Thymus (tissue), 11 donors: Measurements from ENCODE around the gene MDC1. TPM values are rescaled to one million over a fixed set of nuclear protein-coding genes. Genes with fewer than 3 reads are reported as not detected.
A peak's percentile ranks its signal among the peaks of the same experiment; 100 is the strongest.

Source experiments
- DNase-seq, 9 donors: peaks; one replicate each; pipeline ENCODE4 v3.0.0-alpha.2; 2013; ENCODE audit warnings: low spot score in 9 of 9, low read depth in 6 of 9, missing footprints in 1 of 9
- H3K27ac ChIP-seq, 2 donors: one replicate each; pipeline ENCODE4 v1.5.1; 2013; ENCODE audit warnings: control low read depth in 1 of 2, low read depth in 1 of 2, low read length in 1 of 2, mild to moderate bottlenecking in 1 of 2, moderate library complexity in 1 of 2
- H3K27me3 ChIP-seq, 2 donors: one replicate each; pipeline ENCODE4 v1.5.1; 2013; ENCODE audit warnings: low read length in 1 of 2; ENCODE audit not compliant: control insufficient read depth in 2 of 2, insufficient read depth in 1 of 2
- H3K36me3 ChIP-seq, 2 donors: one replicate each; pipeline ENCODE4 v1.5.1; 2013; ENCODE audit warnings: low read length in 1 of 2, mild to moderate bottlenecking in 1 of 2, moderate library complexity in 1 of 2; ENCODE audit not compliant: control insufficient read depth in 2 of 2, insufficient read depth in 2 of 2
- H3K4me1 ChIP-seq, 2 donors: one replicate each; pipeline ENCODE4 v1.5.1; 2013; ENCODE audit warnings: low read length in 2 of 2; ENCODE audit not compliant: control insufficient read depth in 2 of 2, insufficient read depth in 2 of 2
- H3K4me3 ChIP-seq, 2 donors: one replicate each; pipeline ENCODE4 v1.5.1; 2013; ENCODE audit warnings: low read length in 2 of 2, control low read depth in 1 of 2, mild to moderate bottlenecking in 1 of 2
- H3K9me3 ChIP-seq, 2 donors: one replicate each; pipeline ENCODE4 v1.5.1; 2013; ENCODE audit warnings: low read length in 1 of 2, mild to moderate bottlenecking in 1 of 2; ENCODE audit not compliant: control insufficient read depth in 2 of 2, insufficient read depth in 1 of 2
- WGBS: extraction: QIAGEN DNeasy Blood & Tissue Kit; methylation state at CpG from one replicate; pipeline ENCODE4 v1.1.7; 2013; 5-methylcytosine and 5-hydroxymethylcytosine counted together
- polyA plus RNA-seq: library from polyadenylated mRNA; stranded (reverse); fragments of 200-250 nt; gene quantifications from one replicate; pipeline ENCODE4 v1.2.3, GENCODE V29; 2013
- total RNA-seq: library from RNA; stranded (reverse); fragments of 120-200 nt; gene quantifications from one replicate; pipeline ENCODE4 v1.2.4, GENCODE V29; 2013
- donor health status: healthy.

The MDC1 gene
- total and polyA plus RNA-seq, 2 donors = 7.6 to 21.6 TPM

DNA sequence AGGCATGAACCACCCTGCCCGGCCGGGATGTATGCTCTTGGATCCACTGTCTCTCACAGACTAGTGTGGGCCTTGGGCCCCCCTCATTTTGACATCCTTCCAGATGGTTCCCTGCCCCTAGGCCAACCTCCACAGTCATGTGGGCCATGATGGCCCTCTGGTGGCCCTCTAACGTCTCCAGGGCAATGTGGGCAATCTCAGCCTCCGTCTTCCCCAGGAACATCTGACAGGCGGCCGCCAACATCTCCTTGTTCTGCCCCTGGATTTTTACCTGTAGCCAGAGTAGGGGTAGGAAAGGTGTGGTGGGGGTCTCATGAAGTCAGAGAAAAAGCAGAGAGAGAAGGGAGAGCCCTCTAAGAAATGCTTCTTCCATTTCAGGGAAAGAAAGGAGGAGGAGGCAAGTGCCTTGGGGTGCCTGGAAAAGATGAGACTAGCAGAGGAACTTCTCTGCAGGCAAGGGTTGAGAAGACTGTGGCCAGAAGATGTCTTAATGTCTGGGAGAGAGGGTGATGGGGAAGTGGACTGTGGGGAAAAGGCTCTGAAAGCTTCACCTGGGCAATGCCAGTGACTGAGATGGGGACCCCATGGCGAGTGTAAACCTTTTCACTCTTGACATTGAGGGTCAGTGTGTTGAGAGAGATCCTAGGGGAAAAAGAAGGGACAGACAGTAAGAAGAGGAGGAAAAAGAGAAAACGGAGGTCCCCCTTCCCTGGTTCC lies 24.1 kb upstream of the MDC1 start:
- WGBS = 93% methylated on average over 8 of the region's 8 CpGs
- Histone ChIP-seq H3K4me1 (peaks cover 13 to 55% of the 10 kb centered on the region in 2 donors), H3K27ac (no peak overlapping the region), H3K27me3 (peaks cover 0 to 20% of the 10 kb centered on the region in 2 donors), H3K4me3 (peak overlapping the region in 1 of 2 donors; percentile 71), H3K36me3 (peaks cover 0 to 23% of the 10 kb centered on the region in 2 donors), H3K9me3 (peaks cover 0 to 10% of the 10 kb centered on the region in 2 donors)
- DNase-seq = no peak

DNA sequence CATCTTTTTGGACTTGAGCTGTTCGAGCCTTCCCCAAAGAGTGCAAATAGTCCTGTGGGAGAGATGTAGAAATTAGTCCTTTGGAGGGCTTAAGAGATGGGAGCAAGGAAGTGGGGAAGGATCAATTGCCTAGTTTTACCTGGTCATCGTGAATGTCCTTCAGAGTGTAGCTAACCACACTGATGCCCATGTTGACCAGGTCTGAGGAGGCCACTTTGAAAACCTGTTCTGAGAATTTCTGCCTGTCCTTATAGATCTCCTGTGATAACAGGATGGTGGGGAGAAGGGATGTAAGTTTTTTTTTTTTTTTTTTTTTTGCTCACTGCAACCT lies 23.4 kb upstream of the MDC1 start:
- peaks cover 0 to 10% of the 10 kb centered on the region in 2 donors for H3K9me3 ChIP-seq
- WGBS = 96% methylated on average over 2 of the region's 2 CpGs
- H3K27me3 ChIP-seq = peaks cover 0 to 20% of the 10 kb centered on the region in 2 donors
- peaks cover 13 to 62% of the 10 kb centered on the region in 2 donors for H3K4me1 ChIP-seq
- peaks cover 0 to 28% of the 10 kb centered on the region in 2 donors for H3K36me3 ChIP-seq
- DNase-seq = no peak
- H3K27ac ChIP-seq = no peak overlapping the region
- H3K4me3 ChIP-seq = no peak overlapping the region

DNA sequence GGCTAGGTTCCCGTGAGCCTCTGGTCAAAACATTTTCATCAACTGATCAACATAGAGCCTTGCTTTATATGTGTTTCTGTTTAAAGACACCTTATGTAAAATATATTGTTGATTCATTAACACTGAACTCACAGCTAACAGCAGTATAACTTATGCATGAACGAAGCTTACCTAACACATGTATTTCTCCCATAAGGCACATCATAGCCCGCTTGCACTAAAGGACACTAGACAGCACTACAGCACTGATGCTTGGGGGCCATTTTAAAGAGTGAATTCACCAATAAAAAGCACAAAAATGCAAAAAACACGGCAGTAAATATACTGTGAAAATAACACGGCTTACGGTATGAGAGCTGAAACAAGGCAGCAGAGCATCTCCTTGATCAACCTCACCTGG lies 21.5 kb upstream of the MDC1 start:
- Histone ChIP-seq H3K36me3 (peaks cover 9 to 39% of the 10 kb centered on the region in 2 donors), H3K27me3 (peaks cover 0 to 9% of the 10 kb centered on the region in 2 donors), H3K4me1 (peaks cover 11 to 46% of the 10 kb centered on the region in 2 donors), H3K27ac (no peak overlapping the region), H3K9me3 (peaks cover 0 to 6% of the 10 kb centered on the region in 2 donors), H3K4me3 (no peak overlapping the region)
- no peak for DNase-seq
- 95% methylated on average over 6 of the region's 6 CpGs for WGBS

DNA sequence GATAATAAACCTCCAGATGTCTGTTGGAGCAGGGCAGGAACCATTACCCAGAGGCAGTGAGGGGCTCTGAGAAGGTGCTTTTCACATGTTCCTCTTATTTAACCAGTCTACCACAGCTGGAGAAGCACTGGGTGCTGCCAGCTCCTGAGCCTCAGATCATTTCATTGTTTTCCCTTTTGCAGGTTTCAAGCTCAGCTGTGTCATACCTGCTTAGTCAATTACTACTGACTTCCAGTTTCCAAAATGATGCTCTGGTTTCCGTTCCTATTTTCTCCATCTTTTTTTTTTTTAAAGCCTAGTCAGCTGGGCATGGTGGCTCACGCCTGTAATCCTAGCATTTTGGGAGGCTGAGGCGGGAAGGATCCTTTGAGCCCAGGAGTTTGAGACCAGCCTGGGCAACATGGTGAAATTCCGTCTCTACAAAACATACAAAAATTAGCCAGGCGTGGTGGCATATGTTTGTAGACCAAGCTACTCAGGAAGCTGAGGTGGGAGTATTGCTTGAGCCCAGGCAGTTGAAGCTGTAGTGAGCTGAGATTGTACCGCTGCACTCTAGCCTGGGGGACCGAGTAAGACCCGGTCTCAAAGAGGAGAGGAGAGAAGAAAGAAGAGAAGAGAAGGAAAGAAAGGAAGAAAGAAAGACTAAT lies 18.7 kb upstream of the MDC1 start:
- Histone ChIP-seq H3K27me3 (no peaks in the 10 kb centered on the region), H3K27ac (no peak overlapping the region), H3K4me1 (peaks cover 11 to 30% of the 10 kb centered on the region in 2 donors), H3K4me3 (no peak overlapping the region), H3K9me3 (no peaks in the 10 kb centered on the region), H3K36me3 (peaks cover 14 to 46% of the 10 kb centered on the region in 2 donors)
- WGBS = 86% methylated on average over 8 of the region's 8 CpGs
- no peak for DNase-seq

DNA sequence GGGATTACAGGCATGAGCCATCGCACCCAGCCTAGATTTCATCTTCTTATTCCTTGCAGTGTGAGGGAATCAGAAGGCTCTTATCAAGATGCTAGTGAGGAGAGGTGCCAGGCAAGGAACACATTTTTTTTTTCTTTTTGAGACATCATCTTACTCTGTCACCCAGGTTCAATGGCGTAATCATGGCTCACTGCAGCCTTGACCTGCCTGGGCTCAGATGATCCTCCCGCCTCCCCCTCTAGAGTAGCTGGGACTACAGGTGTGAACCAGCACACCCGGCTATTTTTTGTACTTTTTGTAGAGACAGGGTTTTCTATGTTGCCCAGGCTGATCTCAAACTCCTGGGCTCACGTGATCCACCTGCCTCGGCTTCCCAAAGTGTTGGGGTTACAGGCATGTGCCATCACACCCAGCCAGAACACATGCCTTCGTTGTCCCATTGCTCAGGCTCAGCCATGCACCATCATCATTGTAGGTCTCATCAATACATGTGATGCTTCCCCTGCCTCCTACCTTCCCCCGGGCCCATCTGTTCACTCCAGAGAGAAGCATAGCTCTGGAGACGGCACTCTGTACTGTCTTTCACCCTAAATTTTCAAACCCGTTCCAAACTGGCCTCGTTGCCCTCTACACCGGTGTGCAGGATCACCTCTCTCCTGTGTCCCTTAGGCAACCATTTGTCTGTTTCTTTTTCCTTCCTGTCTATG lies 15.3 kb upstream of the MDC1 start:
- Histone ChIP-seq H3K4me3 (no peak overlapping the region), H3K36me3 (peaks cover 26 to 52% of the 10 kb centered on the region in 2 donors), H3K27ac (no peak overlapping the region), H3K9me3 (no peaks in the 10 kb centered on the region), H3K4me1 (peaks cover 13 to 34% of the 10 kb centered on the region in 2 donors), H3K27me3 (no peaks in the 10 kb centered on the region)
- 97% methylated on average over 12 of the region's 12 CpGs for WGBS
- no peak for DNase-seq

DNA sequence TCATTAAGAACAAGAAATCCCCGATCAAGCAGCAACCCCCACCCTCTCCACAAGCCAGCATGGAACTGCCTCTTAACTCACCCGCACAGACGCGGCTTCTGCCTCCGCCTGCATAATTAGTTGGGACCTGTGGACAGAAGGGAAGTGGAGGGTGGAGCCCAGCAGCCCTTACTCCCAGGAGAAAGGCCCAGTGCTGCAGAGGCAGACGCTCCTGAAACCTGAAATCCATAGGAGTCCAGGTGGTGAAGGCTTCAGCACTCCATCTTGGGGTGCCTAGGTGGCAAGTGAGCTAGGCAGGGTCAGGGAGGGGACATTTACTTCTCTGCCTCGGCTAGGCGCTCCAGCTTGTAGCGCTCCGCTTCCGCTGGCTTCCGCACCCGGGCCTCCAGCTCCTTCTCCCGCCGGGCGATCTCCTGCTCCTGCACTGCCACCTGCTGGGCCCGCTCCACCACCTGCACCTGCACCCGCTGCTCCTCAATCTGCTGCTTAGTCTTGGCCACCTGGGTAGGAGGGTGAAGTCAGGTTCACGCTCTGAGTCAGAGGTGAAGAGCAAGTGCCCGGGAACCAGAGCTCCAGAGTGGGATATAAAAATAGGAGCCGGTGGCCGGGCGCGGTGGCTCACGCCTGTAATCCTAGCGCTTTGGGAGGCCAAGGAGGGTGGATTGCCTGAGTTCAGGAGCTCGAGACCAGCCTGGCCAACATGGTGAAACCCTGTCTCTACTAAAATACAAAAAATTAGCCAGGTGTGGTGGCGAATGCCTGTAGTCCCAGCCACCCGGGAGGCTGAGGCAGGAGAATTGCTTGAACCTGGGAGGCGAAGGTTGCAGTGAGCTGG lies 13.7 kb upstream of the MDC1 start:
- WGBS = 34% methylated on average over 30 of the region's 30 CpGs
- Histone ChIP-seq H3K4me3 (peak overlapping the region; percentile 16 to 36), H3K9me3 (no peaks in the 10 kb centered on the region), H3K27ac (peak overlapping the region; percentile 8 to 25), H3K27me3 (no peaks in the 10 kb centered on the region), H3K36me3 (peaks cover 27 to 57% of the 10 kb centered on the region in 2 donors), H3K4me1 (peaks cover 7 to 22% of the 10 kb centered on the region in 2 donors)
- DNase-seq = peak in 5 of 9 donors; percentile 80 to 92 (median 87)

DNA sequence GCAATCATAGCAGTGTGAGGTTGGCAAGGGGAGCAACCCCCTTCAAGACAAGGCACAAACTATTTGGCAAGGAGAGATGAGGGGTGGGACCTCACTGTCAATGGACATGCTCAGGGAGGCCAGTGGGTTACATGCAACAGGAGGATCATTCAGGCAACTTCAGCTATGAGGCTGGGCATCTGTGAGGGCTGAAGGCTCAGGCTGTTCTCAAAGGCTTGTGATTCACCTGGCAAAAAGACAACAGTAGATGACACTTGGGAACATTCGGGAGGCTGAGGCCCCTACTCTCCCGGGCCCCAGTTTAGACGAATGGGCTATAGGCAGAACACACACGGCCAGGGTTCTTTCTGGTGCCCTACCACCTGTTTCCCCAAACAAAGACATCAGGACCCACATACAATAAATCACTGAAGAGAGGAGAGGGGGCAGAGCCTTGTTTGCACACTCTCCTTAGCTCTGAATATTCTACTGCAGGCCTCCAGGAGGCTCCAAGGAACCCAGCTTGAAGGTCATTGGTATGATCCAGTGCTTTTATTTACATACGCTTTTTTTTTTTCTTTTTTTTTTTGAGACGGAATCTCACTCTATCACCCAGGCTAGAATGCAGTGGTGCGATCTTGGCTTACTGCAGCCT lies 11.0 kb upstream of the MDC1 start:
- no peak overlapping the region for H3K27ac ChIP-seq
- 75% methylated on average over 7 of the region's 7 CpGs for WGBS
- no peaks in the 10 kb centered on the region for H3K27me3 ChIP-seq
- H3K4me1 ChIP-seq = peaks cover 7 to 37% of the 10 kb centered on the region in 2 donors
- no peak for DNase-seq
- no peaks in the 10 kb centered on the region for H3K9me3 ChIP-seq
- H3K4me3 ChIP-seq = no peak overlapping the region
- H3K36me3 ChIP-seq = peaks cover 40 to 72% of the 10 kb centered on the region in 2 donors
